ENCODE results near the gene SF1.

DNA sequence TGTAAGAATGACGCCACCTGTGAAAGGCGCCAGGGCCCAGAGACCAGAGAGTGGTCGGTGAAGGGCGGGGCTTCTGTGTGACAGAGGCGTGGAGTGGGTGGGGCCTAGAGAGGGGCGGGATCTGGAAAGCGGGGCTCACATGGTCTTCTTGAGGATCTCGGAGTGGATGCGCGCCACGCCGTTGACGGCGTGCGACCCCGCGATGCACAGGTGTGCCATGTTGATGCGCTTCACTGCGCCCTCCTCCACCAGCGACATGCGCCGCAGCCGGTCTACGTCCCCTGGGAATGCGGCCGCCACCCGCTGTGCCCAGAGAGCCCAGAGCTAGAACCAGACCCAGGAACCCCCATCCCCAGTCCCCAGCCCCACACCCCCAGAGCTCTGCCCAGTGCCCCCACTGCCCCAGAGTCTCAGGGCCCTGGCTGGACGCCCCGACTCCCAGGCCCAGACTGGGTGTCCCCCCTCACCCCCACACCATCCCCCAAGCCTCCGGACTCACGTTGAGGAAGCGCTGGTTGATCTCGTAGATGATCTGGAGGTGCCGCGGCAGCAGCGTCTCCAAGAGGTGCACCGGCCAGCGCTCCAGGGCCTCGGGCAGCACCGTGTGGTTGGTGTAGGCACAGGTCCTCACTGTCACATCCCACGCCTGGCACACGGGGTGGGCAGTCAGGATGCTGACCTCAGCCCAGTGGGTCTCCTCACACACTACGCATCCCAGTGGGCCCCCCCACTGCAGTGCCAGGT is 24.8 kb downstream of the SF1 start:
- TF ChIP-seq, protein P1, sequence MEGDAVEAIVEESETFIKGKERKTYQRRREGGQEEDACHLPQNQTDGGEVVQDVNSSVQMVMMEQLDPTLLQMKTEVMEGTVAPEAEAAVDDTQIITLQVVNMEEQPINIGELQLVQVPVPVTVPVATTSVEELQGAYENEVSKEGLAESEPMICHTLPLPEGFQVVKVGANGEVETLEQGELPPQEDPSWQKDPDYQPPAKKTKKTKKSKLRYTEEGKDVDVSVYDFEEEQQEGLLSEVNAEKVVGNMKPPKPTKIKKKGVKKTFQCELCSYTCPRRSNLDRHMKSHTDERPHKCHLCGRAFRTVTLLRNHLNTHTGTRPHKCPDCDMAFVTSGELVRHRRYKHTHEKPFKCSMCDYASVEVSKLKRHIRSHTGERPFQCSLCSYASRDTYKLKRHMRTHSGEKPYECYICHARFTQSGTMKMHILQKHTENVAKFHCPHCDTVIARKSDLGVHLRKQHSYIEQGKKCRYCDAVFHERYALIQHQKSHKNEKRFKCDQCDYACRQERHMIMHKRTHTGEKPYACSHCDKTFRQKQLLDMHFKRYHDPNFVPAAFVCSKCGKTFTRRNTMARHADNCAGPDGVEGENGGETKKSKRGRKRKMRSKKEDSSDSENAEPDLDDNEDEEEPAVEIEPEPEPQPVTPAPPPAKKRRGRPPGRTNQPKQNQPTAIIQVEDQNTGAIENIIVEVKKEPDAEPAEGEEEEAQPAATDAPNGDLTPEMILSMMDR (IDR thresholded peaks at IDR 0.05), result no peak
- no peak for TF ChIP-seq ZFX (IDR thresholded peaks at IDR 0.05; ENCODE audit: borderline replicate concordance)

Data from 22Rv1 (cell line).